Esophagus muscularis mucosa (tissue), 4 donors: Measurements from ENCODE around the gene BCAT1.

Experiments
- EP300 ChIP-seq: sonication (generic); formaldehyde crosslinking; IDR thresholded peaks from one replicate; pipeline ENCODE4 v1.6.1; 2017; ENCODE audit warnings: antibody characterized with exemption
- POLR2A ChIP-seq: fragments of 450-650 bp; IDR thresholded peaks from one replicate; pipeline ENCODE4 v1.6.1; 2017; ENCODE audit warnings: antibody characterized with exemption, moderate library complexity, mild to moderate bottlenecking, low read depth
- POLR2AphosphoS5 ChIP-seq, 2 donors: sonication (generic); formaldehyde crosslinking; IDR thresholded peaks; one replicate each; pipeline ENCODE4 v1.6.1; 2017; ENCODE audit warnings: antibody characterized with exemption in 2 of 2
- TF ChIP-seq, protein P1 (sequence below), 3 experiments: fragments of 200-600 bp in 2 of 3; fragments of 450-650 bp in 1 of 3; sonication (generic) in 2 of 3; IDR thresholded peaks; one replicate each; pipeline ENCODE4 v1.5.1; 2017 to 2019; ENCODE audit warnings: antibody characterized with exemption in 3 of 3, mild to moderate bottlenecking in 2 of 3, moderate library complexity in 1 of 3

DNA sequence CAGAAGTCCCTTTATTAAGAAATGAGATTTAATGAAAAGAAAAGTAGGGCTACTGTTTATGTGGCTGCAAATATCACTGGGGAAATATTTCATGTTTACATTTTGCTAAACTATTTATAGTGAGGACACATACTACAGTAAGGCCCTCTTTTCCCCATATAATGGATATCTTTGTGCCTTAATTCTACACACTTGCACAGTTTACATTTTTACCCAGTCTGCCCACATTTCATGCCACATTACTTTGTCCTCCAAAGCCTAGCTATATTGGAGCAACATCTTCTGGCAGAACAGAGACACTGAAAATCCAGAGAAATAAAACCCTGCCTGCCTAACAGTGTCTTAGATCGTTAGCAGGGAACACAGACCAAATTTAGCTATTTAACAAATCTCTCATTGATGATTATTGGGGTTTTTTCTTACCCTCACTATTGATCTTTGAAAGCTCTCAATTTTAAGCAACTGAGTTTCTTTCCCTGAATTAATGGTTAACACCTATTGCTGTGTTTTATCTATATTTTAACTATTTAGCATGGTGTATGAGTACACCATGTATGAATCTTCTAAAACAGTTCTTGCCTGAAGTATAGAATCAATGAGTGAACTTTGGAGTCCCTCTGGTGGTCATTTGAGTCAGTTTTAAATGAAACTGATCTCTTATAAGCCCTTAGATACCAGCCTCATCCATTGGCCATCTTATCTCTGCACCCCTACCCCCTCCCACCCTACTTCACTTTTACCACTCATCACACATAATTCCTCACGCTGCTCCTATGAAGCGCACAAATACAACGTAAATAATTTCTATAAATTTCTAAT lies 170.2 kb downstream of the BCAT1 start:
- TF ChIP-seq POLR2AphosphoS5 (IDR thresholded peaks at IDR 0.05): no peak
- TF ChIP-seq, protein P1, sequence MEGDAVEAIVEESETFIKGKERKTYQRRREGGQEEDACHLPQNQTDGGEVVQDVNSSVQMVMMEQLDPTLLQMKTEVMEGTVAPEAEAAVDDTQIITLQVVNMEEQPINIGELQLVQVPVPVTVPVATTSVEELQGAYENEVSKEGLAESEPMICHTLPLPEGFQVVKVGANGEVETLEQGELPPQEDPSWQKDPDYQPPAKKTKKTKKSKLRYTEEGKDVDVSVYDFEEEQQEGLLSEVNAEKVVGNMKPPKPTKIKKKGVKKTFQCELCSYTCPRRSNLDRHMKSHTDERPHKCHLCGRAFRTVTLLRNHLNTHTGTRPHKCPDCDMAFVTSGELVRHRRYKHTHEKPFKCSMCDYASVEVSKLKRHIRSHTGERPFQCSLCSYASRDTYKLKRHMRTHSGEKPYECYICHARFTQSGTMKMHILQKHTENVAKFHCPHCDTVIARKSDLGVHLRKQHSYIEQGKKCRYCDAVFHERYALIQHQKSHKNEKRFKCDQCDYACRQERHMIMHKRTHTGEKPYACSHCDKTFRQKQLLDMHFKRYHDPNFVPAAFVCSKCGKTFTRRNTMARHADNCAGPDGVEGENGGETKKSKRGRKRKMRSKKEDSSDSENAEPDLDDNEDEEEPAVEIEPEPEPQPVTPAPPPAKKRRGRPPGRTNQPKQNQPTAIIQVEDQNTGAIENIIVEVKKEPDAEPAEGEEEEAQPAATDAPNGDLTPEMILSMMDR (IDR thresholded peaks at IDR 0.05): peak in 2 of 3 experiments; percentile 8 to 20
- no peak for TF ChIP-seq POLR2A
- no peak for TF ChIP-seq EP300
